ENCODE data around the gene B4GAT1.

B4GAT1 gene

GRCh38 chr11:66336234-66337102 lies 11.0 kb downstream of the B4GAT1 start, which contains the start of gene RIN1:
RIN1 (minus strand) TSS chr11:66336434; CDS start chr11:66336402, 32 bp downstream.
- DNase-seq (ENCODE audit: low spot score): peak; percentile 99

GRCh38 chr11:66335531-66336233 lies 11.7 kb downstream of the B4GAT1 start:
- DNase-seq (ENCODE audit: low spot score): no peak

- DNase-seq (ENCODE audit: low spot score): no peak
These were observed 12.6 kb downstream of the B4GAT1 start for GRCh38 chr11:66334605-66335442.

- no peak for DNase-seq (ENCODE audit: low spot score)
These were observed 13.4 kb downstream of the B4GAT1 start for GRCh38 chr11:66333896-66334604.

DNA sequence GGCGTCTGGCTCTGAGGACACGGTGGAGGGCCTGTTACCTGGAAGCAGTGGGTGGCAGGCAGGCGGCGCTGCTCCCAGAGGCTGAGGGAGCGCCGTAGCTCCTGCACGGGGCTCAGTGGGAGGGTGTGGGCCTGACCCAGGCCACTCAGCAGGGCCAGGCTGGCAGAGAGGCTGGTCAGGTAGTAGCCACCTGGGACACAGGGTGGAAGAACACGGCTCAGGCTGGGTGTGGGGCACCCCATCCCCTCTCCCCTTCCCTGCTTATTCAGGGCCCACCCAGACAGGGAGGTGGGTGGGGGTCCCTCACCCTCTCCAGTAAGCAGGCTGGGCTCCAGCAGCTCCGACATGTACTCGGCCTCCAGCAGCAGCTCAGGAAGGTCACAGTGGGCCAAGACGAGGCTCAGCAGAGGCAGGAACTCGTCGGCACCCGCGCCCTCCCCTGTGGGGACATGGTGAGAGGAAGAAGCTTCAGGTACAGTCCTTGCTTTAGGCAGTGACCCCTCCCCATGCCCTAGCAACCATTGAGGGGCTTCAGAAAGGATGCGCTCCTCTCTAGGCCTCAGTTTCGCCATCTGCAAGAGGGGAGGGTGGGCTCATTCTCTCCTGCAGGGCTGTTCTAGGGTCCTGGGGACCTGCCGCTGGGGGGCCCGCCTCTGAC lies 14.1 kb downstream of the B4GAT1 start:
- no peak for DNase-seq (ENCODE audit: low spot score)

DNA sequence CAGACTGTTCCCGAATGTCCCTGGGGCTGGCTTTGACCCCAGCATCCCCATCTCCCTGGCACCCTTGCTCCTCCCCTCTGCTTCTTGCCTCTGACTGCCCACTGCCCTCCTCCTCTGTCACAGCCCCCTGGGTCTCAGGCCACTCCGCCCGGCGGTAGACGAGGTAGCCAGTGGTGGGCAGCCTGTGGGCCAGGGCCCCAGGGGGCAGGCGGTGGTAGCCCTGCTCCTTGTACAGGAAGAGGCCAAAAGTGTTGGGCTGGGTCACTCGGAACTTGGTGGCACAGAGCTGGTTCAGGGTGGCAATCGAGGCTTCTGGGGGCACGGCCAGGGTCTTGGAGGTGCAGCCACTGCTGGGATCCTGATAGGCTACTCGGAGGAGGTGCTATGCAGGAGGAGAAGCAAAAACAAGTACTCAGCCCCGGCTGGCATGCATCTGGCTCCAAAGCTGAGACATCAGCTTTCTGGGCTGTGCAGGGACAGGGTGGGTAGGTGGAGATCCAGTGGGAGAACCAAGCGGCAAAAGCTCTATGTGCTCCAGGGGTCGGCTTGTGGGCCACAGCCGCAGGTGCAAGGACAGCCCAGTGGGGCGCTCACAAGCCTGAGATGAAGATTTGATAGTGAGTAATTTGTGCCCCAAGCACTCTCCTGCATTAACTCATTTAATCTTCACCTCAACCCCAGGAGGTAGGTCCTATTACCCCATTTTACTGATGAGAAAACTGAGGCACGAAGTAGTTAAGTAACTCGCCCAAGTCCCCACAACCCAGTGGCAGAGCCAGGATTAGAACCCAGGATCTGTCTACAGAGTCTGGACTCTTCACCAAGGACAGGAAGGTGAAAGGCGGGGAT lies 14.8 kb downstream of the B4GAT1 start:
- no peak for DNase-seq (ENCODE audit: low spot score)

GRCh38 chr11:66331542-66332370 lies 15.7 kb downstream of the B4GAT1 start:
- DNase-seq (ENCODE audit: low spot score): no peak

- DNase-seq (ENCODE audit: low spot score): no peak
These were observed 16.5 kb downstream of the B4GAT1 start for GRCh38 chr11:66330931-66331330.

DNA sequence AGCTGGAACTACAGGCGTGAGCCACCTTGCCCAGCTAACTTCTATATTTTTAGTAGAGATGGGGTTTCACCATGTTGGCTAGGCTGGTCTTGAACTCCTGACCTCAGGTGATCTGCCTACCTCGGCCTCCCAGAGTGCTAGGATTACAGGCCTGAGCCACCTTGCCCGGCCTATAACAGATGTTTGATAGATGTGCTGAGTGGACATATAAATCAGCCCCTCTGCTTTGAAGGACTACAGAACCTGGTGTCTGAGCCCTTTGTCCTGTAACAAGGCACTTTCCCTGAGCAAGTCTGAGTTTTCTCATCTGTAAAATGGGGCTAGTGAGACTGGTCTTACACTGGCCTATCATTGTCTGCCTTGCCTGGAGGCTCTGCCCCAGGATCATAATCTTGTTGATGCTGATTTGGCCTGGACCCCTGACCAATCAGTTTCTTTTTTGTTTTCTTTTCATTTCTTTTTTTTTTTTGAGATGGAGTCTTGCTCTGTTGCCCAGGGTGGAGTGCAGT lies 18.2 kb downstream of the B4GAT1 start:
- DNase-seq (ENCODE audit: low spot score): no peak

- DNase-seq (ENCODE audit: low spot score): peak; percentile 100
These were observed 18.9 kb downstream of the B4GAT1 start for GRCh38 chr11:66328302-66329144.

DNA sequence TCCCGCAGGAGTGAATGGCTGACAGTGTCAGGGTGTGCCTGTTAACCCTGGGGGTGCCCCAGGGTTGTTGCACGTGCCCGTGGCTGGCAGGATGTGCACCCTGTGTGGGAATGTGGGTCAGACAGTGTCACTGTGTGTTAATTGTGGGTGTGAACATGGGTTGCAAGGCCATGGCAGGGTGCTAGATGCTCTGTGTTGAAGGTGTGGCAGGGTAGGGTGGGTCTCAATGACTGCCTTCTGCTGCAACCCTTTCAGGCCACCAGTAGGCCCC lies 19.5 kb downstream of the B4GAT1 start:
- DNase-seq (ENCODE audit: low spot score): no peak

- no peak for DNase-seq (ENCODE audit: low spot score)
These were observed 20.0 kb downstream of the B4GAT1 start for GRCh38 chr11:66327171-66328030.

DNA sequence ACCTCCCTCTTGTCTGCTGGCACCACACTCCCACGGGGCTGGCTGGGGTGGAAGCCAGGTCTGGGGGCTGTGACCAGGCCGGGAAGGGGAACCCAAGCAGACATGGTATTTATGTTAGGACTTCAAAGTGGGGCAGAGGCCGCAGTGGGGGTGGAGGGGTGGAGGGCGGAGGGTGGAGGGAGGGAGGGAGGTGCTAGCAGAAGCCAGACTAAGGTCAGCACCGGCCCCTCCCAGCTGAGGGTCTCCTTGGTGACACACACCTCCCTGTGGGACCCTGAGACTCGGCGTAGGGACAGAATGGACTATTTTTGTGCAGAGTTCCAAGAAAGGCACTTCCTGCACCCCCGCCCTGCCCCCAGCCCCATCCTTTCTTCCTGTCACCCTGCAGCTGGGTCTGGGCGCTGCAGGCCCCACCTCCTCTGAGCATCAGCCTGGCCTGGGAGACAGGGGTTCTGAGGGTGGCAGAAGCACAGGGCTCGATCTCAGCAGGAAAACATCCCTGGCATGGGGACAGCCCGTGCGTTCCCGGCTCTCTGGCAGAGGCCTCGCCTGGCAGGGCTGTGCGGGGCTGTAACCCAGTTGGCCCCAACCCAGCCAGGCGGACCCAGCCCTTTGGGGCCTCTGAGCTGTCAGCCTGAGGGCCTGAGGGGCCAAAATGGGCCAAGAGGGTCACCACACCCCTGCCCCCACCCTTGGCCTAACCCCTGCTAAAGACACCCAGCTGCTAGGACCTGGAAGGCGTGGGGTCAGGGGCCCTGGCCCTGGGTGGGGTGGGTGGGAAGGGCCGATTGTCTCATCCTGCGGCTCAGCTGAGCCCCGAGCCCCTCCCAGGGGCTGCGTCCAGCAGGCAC lies 20.9 kb downstream of the B4GAT1 start:
- no peak for DNase-seq (ENCODE audit: low spot score)

DNA sequence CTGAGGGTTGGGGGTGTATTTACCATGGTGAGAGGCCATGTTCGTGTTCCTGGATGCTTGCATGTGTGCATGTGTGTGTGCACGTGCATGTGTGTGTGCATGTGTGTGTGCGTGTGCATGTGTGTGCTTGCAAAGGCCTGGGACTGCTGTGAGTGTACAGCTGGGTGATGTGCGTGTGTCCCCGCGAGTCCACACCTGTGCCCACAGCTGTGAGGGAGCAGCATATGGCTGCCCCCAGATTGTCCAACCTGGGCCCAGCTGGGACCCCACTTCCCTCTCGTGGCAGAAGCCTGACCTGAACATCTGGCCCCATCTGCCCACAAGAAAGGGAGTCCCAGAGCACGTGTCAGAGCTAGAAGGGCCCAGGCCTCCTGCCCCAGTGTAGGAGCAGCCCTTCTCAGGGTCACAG lies 22.2 kb downstream of the B4GAT1 start:
- DNase-seq (ENCODE audit: low spot score): no peak

DNA sequence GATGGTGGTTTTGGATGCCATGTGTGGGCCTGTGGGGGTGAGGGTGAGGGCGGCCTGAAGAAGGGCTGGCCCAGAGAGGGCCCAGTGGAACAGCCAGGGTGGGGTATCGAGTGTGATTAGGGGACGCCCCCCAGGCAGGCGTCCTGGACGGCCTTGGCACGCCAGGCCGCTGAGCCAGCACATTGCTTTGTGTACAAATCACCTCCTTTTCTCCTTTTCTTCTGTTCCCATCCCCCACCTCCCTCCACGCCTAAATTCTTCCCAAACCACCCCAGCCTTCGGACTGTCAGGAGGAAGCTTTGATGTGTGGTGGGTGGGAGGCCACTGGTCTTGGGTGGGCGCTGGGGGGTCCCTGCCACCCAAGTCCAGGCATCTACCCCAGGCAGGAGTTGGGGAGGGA lies 22.8 kb downstream of the B4GAT1 start:
- no peak for DNase-seq (ENCODE audit: low spot score)

GRCh38 chr11:66323684-66324083 lies 23.7 kb downstream of the B4GAT1 start:
- DNase-seq (ENCODE audit: low spot score): no peak

Data from HuH-7.5 (cell line).